Keratinocyte (primary cell): ENCODE data around the gene KIAA0040. TPM values are rescaled to one million over a fixed set of nuclear protein-coding genes. Genes with fewer than 3 reads are reported as not detected.

Experiments
- DNase-seq: peaks from one replicate; pipeline ENCODE4 v3.0.0-alpha.2; 2011; ENCODE audit warnings: low read depth, missing footprints, low spot score
- FAIRE-seq: peaks from 2 replicates; lab custom pipeline; 2011; peaks lifted over from hg19 to GRCh38; lab: Jason Lieb, UNC
- H2AFZ ChIP-seq: 2 replicates; pipeline ENCODE4 v1.6.0; 2012; ENCODE audit warnings: low read length, control low read depth, inconsistent platforms; ENCODE audit not compliant: control insufficient read depth
- H3K27ac ChIP-seq: 2 replicates; pipeline ENCODE4 v1.5.1; 2011; ENCODE audit warnings: low read length; ENCODE audit not compliant: control insufficient read depth, insufficient read depth
- H3K27me3 ChIP-seq: 3 replicates; pipeline ENCODE4 v1.6.0; 2011; ENCODE audit warnings: low read length; ENCODE audit not compliant: control insufficient read depth, insufficient read depth; ENCODE audit errors: extremely low read depth
- H3K36me3 ChIP-seq, 2 experiments: 2 replicates in 1 of 2; 3 replicates in 1 of 2; pipeline ENCODE4 v1.5.1; 2011; ENCODE audit warnings: low read length in 2 of 2, mild to moderate bottlenecking in 1 of 2; ENCODE audit not compliant: control insufficient read depth in 2 of 2, insufficient read depth in 2 of 2; ENCODE audit errors: extremely low read depth in 1 of 2
- H3K4me1 ChIP-seq: 3 replicates; pipeline ENCODE4 v1.5.1; 2011; ENCODE audit warnings: low read length; ENCODE audit not compliant: control insufficient read depth, insufficient read depth; ENCODE audit errors: extremely low read depth
- H3K4me2 ChIP-seq: 3 replicates; pipeline ENCODE4 v1.6.0; 2011; ENCODE audit warnings: low read depth, low read length; ENCODE audit not compliant: control insufficient read depth, insufficient read depth; ENCODE audit errors: extremely low read depth
- H3K4me3 ChIP-seq, 3 experiments: fragments of 200-600 bp in 1 of 3; sonication (generic) in 1 of 3; 2 replicates in 2 of 3; 3 replicates in 1 of 3; pipeline ENCODE4 v1.5.1; 2011 to 2016; ENCODE audit warnings: low read length in 3 of 3, mild to moderate bottlenecking in 3 of 3, control low read depth in 2 of 3, inconsistent platforms in 1 of 3, low read depth in 1 of 3, mixed read lengths in 1 of 3, mixed run types in 1 of 3, moderate library complexity in 1 of 3; ENCODE audit not compliant: control insufficient read depth in 2 of 3, insufficient read depth in 2 of 3; ENCODE audit errors: extremely low read depth in 1 of 3
- H3K79me2 ChIP-seq: 2 replicates; pipeline ENCODE4 v1.6.0; 2012; ENCODE audit warnings: low read length; ENCODE audit not compliant: control insufficient read depth, insufficient read depth
- H3K9ac ChIP-seq: 3 replicates; pipeline ENCODE4 v1.6.0; 2011; ENCODE audit warnings: low read length; ENCODE audit not compliant: control insufficient read depth, insufficient read depth; ENCODE audit errors: extremely low read depth
- H3K9me1 ChIP-seq: 3 replicates; pipeline ENCODE4 v1.6.0; 2011; ENCODE audit warnings: low read length; ENCODE audit not compliant: control insufficient read depth, insufficient read depth; ENCODE audit errors: extremely low read depth
- H3K9me3 ChIP-seq: 2 replicates; pipeline ENCODE4 v1.5.1; 2012; ENCODE audit warnings: low read depth, low read length; ENCODE audit not compliant: control insufficient read depth
- H4K20me1 ChIP-seq: 3 replicates; pipeline ENCODE4 v1.6.0; 2011; ENCODE audit warnings: low read length; ENCODE audit not compliant: control insufficient read depth, insufficient read depth; ENCODE audit errors: extremely low read depth
- EZH2 ChIP-seq: IDR thresholded peaks from one replicate; pipeline ENCODE4 v1.6.1; 2012; ENCODE audit warnings: inconsistent platforms, mild to moderate bottlenecking, low read length, moderate library complexity
- dilution Hi-C: fragments of 300-500 bp; cut with MboI; formaldehyde crosslinking; loops from one replicate; pipeline ENCODE4 v1.7.0; 2020; ENCODE audit warnings: low sequenced_read_pairs; ENCODE audit not compliant: extremely low pct_ligation_motif_present
- polyA plus RNA-seq, 5 experiments: library from polyadenylated mRNA; depleted of rRNA in 3 of 5; stranded (reverse) in 3 of 5; stranded (forward) in 1 of 5; unstranded in 1 of 5; fragments of >200 nt; gene quantifications; 1 replicate in 1 of 5; 2 replicates in 3 of 5; 3 replicates in 1 of 5; pipeline versions ENCODE4 v1.2.1 to v1.2.3, GENCODE V29; 2011 to 2012; ENCODE audit warnings: missing spikeins in 2 of 5, low read depth in 1 of 5, low replicate concordance in 1 of 5
- TF ChIP-seq, protein P1 (sequence below), 3 experiments: IDR thresholded peaks in 1 of 3; conservative IDR thresholded peaks in 1 of 3; optimal IDR thresholded peaks in 1 of 3; 2 replicates in 2 of 3; 3 replicates in 1 of 3; pipeline versions ENCODE3 to v1.5.1; 2011; ENCODE audit warnings: low read length in 3 of 3, mild to moderate bottlenecking in 3 of 3, moderate library complexity in 2 of 3, control low read depth in 1 of 3, inconsistent platforms in 1 of 3; ENCODE audit not compliant: insufficient read depth in 2 of 3; ENCODE audit errors: extremely low read depth in 1 of 3

KIAA0040 gene
- polyA plus RNA-seq, 1 donor (not counting 4 experiments of a cell fraction or from before 2014, with no cell fraction given) = 57.9 TPM

DNA sequence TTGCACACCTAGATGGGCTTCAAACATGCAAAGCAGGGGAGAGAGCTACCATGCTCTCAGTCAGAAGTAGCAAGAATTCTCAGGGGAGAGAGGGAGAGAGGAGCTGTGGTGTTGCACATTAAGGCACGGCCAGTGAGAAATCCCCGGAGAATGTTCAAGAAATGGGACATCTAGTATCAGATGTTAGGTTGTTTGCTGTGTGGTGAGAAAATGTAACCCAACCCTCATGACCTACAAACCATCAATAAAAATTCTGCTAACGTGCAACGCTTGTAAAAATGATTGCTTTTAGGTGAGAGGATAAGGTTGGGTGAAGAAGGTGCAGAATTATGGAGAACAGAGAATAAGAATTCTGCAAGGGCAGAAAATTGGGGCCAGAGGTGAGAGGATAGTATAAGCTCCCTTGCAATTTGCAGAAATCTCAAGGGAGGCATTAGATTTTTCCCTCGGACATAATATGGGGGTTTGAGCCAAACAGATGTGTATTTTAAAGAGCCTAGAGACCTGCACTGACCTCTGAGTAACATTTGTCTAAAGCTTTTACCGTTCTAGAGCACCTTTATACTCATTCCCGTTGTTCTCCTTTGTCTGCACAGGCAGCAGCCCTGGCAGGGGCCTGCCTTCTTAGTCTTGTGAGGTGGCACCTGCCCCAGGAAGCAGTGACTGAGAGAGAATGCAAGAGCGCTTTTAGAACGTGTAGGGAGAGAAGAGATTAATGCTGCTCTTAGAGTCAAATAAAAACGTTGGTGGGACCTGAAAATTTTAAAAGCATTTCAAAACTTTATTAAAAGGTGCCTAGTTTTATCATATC, 25.4 kb upstream of the KIAA0040 start:
- Histone ChIP-seq H3K4me3 (no peak overlapping the region), H3K79me2 (no peaks in the 10 kb centered on the region), H3K27me3 (no peaks in the 10 kb centered on the region), H3K9me3 (no peaks in the 10 kb centered on the region), H4K20me1 (no peaks in the 10 kb centered on the region), H2AFZ (no peak overlapping the region), H3K4me1 (peaks cover 45% of the 10 kb centered on the region), H3K9ac (no peak overlapping the region), H3K9me1 (no peaks in the 10 kb centered on the region), H3K27ac (no peak overlapping the region), H3K4me2 (no peak overlapping the region), H3K36me3 (no peaks in the 10 kb centered on the region)
- no peak for TF ChIP-seq EZH2
- TF ChIP-seq, protein P1, sequence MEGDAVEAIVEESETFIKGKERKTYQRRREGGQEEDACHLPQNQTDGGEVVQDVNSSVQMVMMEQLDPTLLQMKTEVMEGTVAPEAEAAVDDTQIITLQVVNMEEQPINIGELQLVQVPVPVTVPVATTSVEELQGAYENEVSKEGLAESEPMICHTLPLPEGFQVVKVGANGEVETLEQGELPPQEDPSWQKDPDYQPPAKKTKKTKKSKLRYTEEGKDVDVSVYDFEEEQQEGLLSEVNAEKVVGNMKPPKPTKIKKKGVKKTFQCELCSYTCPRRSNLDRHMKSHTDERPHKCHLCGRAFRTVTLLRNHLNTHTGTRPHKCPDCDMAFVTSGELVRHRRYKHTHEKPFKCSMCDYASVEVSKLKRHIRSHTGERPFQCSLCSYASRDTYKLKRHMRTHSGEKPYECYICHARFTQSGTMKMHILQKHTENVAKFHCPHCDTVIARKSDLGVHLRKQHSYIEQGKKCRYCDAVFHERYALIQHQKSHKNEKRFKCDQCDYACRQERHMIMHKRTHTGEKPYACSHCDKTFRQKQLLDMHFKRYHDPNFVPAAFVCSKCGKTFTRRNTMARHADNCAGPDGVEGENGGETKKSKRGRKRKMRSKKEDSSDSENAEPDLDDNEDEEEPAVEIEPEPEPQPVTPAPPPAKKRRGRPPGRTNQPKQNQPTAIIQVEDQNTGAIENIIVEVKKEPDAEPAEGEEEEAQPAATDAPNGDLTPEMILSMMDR (optimal IDR thresholded peaks at IDR 0.05 in 1 of 3, IDR thresholded peaks at IDR 0.05 in 1 of 3, conservative IDR thresholded peaks at IDR 0.05 in 1 of 3; ENCODE audit: extremely low read depth in 1 of 3, insufficient read depth in 2 of 3, low read length in 3 of 3) = no peak
- DNase-seq (no peak), FAIRE-seq (no peak)
- dilution Hi-C loops = no loop called here

DNA sequence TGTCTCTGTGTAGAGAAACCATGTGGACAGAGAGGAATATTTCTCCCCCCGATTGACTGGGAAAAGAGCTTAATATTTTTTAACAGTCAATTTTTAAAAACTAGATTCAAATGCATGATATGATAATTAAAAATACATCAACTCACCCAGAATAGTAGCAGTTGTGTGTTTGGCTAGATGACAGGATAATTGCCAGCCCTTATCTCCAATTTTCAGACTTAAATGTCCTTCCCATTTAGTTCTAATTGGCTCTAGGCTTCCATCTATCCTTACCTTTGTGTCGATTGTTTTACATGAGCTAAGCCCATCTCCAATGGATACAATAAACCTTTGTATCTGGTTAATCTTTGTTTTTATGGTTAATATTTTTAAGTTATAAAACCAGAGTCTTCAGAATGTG, 23.9 kb upstream of the KIAA0040 start:
- Histone ChIP-seq H3K4me2 (no peak overlapping the region), H3K9me1 (no peaks in the 10 kb centered on the region), H3K27me3 (no peaks in the 10 kb centered on the region), H3K27ac (no peak overlapping the region), H3K79me2 (no peaks in the 10 kb centered on the region), H3K9ac (no peak overlapping the region), H3K4me1 (peaks cover 30% of the 10 kb centered on the region), H4K20me1 (no peaks in the 10 kb centered on the region), H2AFZ (no peak overlapping the region), H3K36me3 (no peaks in the 10 kb centered on the region), H3K4me3 (no peak overlapping the region), H3K9me3 (no peaks in the 10 kb centered on the region)
- TF ChIP-seq EZH2 = no peak
- TF ChIP-seq, protein P1 (optimal IDR thresholded peaks at IDR 0.05 in 1 of 3, IDR thresholded peaks at IDR 0.05 in 1 of 3, conservative IDR thresholded peaks at IDR 0.05 in 1 of 3; ENCODE audit: extremely low read depth in 1 of 3, insufficient read depth in 2 of 3, low read length in 3 of 3) = no peak
- dilution Hi-C loops = no loop called here
- FAIRE-seq (no peak), DNase-seq (no peak)
